ENCODE results near the gene KCNJ6.

Gene KCNJ6

DNA sequence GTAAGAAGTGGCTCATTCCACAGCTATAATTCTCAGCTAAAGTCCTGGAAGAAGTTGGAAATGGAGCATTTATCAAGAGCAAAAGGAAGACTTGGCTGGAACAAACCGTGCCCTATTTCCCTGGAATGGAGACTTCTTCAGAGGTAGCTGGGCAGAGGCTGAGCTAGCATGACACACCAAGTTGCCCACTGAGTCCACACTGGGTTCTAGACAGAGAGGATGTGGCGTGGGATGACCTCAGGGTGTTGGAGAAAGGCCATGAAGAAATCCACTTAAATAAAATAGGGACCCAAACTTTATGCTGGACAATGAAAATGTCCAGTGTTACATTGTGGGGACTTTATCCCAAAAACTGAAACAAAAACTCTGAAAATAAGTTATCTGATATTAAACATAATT is 116.2 kb downstream of the KCNJ6 start:
- H3K4me3 ChIP-seq (ENCODE audit: low read length), result no peak overlapping the region
- TF ChIP-seq ZNF274 (IDR thresholded peaks at IDR 0.05; ENCODE audit: low read depth, low read length), result no peak

DNA sequence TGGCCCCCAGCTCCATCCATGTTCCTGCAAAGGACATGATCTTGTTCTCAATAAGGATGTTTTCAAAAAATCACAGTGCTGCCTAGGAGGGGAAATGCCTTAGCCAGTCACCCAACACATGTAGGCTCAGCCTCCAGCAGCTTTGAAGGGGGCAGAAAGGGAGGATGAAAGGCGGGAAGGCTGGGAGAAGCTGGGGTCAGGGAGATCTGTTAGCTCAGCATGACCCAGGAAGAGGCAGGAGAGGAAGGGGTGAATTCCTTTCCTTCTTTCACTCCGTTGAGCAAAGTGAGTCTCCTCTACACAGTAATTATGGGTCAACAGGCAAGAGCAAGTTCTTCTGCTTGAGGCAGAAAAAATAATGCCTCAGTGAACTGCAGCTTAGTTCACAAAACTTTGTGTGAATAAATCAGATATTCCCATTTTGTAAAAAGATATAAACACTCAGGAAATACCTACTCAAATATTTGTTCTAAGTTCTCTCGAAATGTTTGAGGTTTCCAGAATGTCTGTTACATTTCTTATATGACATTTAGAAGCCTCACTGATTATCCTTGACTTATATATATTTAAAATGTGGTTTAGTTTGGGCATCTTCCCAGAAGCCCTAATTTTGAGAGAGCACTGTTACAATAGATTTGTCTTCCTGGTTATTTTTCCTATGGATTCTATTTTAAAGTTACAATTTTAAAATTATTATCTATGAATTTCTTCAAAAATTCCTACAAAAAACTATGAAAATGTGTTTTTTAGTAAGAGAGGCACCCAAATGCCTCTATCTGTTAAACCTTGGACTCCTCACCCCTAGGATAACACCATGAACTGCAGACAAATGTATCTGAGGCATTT is 116.8 kb downstream of the KCNJ6 start:
- H3K4me3 ChIP-seq (ENCODE audit: low read length), result no peak overlapping the region
- no peak for TF ChIP-seq ZNF274 (IDR thresholded peaks at IDR 0.05; ENCODE audit: low read depth, low read length)

DNA sequence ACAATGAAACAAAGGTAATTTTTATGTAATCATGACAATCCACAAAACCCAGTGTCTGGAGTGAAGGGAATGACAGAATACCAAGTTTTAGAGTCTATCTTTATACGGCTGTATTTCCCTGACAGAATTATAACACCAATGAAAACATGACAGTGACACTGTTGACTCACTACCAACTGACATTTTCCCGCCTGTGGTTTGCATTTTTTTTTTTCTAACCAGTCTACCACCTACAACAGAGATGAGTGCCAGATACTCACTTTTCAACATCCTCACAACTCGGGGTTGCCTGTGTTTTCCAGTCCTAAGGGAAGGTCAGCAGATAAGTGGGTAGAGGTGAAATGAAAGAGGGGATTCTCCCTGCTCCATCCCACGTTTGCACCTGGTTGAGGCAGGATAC is 118.9 kb downstream of the KCNJ6 start:
- TF ChIP-seq ZNF274 (IDR thresholded peaks at IDR 0.05; ENCODE audit: low read depth, low read length), result no peak
- no peak overlapping the region for H3K4me3 ChIP-seq (ENCODE audit: low read length)

DNA sequence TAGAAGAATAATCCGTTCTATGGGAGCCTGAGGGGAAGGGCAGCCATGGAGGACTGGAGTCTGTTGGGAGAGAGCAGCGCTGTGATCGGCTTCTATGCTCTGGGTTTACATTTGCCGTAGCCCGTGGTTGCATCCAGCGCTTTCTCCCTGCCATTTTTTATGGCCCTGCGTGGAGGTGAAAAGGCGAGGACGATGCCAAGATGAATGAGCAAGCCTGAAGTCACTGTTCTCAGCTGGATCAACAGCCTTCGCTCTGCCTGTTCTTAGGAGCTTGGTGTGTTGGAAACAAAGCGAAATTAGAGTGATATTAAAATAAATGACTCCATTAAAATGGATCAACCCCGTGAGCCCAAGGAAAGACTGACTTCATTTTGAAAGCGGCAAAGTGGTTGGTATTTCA is 120.2 kb downstream of the KCNJ6 start:
- TF ChIP-seq ZNF274 (IDR thresholded peaks at IDR 0.05; ENCODE audit: low read depth, low read length), result no peak
- H3K4me3 ChIP-seq (ENCODE audit: low read length), result no peak overlapping the region

DNA sequence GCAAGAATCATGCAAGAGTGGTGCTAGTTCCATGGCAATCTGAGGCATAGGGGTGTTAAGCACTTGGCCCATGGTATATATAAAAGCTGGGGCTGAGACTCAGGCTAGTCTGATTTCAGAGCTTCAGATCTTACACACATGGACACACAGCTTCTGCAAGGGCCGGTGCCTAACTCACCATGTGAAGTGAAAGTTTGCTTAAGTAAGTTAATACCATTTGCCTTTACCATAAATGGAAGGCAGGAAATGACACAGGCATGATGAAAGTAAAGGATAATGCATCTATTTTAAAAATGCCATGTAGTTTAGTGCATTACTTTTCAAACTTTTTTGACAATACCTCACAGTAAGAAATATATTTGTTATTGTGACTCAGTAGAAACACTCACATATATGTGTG is 122.6 kb downstream of the KCNJ6 start:
- no peak for TF ChIP-seq ZNF274 (IDR thresholded peaks at IDR 0.05; ENCODE audit: low read depth, low read length)
- no peak overlapping the region for H3K4me3 ChIP-seq (ENCODE audit: low read length)

DNA sequence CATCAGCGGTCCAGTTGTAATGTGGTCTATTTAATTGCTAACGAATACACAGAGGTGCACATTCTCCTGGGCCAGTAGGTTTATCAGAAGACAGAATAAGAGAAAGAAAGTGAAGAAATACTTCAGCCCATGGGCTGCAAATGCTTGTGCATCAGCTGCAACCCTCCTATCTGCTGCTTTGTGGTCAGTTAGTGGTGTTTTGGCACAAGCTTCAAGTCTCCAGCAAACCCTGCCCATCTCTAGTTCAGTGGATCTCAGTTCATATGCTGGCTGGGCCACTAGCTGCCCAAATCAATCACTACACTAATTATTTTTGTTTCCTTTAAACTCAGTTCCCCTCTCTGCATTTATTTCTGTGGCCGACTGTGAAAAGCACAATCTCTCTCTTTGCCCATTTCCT is 124.2 kb downstream of the KCNJ6 start:
- TF ChIP-seq ZNF274 (IDR thresholded peaks at IDR 0.05; ENCODE audit: low read depth, low read length), result no peak
- H3K4me3 ChIP-seq (ENCODE audit: low read length), result no peak overlapping the region

DNA sequence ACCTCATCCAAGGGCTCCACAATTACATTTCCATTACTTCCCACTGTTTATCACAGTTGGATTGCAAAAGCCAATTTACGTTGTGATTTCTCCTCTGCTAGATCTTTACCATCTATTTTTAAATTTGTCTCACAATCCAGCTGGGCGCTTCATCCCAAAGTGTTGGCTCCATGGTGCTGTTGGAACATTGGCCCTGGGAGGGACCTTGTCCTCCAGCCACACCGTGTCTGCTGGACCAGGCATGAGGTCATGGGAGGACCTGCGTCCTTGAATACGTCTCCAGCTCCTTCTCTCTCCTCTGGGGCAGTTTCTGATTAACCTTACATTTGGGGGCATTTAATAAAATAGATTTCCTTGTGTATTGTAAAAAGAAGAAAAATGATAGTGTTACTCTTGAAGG is 125.4 kb downstream of the KCNJ6 start:
- no peak for TF ChIP-seq ZNF274 (IDR thresholded peaks at IDR 0.05; ENCODE audit: low read depth, low read length)
- H3K4me3 ChIP-seq (ENCODE audit: low read length), result no peak overlapping the region

DNA sequence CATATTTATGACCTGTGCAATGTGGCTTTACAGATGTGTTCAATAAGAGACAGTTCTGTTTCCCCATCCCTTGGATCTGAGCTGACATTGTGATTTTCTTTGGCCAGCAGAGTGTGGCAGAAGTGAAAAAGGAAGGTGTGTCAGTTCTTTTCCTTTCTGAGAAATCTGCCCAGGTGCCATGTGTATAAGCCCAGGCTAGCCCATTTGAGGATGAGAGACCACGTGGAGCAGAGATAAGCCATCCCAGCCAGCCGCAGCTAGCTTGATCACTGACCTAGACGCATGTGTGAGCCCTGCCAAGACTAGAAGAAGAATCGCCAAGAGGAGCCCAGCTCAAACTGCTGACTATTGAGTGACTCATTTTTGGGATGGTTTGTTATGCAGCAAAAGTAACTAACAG is 127.8 kb downstream of the KCNJ6 start:
- no peak for TF ChIP-seq ZNF274 (IDR thresholded peaks at IDR 0.05; ENCODE audit: low read depth, low read length)
- H3K4me3 ChIP-seq (ENCODE audit: low read length), result no peak overlapping the region

DNA sequence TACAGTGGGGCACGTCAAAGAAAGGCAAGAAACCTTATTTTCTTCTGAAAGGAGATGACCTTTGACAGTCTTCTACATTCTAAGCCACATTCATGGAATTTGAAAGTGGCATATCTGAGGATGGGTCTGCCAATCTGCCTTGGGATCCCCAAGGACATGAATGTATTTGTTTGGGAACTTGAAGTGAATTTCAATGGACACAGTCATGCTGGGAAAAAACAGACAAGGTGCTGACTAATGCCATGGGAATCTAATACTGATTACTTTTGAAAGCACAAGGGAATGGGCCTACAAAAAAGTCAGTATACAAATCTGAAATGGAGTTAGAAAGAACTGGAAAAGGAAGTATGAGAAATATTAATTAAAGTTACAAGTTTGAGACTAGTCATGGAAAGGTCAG is 128.8 kb downstream of the KCNJ6 start:
- H3K4me3 ChIP-seq (ENCODE audit: low read length), result no peak overlapping the region
- no peak for TF ChIP-seq ZNF274 (IDR thresholded peaks at IDR 0.05; ENCODE audit: low read depth, low read length)

DNA sequence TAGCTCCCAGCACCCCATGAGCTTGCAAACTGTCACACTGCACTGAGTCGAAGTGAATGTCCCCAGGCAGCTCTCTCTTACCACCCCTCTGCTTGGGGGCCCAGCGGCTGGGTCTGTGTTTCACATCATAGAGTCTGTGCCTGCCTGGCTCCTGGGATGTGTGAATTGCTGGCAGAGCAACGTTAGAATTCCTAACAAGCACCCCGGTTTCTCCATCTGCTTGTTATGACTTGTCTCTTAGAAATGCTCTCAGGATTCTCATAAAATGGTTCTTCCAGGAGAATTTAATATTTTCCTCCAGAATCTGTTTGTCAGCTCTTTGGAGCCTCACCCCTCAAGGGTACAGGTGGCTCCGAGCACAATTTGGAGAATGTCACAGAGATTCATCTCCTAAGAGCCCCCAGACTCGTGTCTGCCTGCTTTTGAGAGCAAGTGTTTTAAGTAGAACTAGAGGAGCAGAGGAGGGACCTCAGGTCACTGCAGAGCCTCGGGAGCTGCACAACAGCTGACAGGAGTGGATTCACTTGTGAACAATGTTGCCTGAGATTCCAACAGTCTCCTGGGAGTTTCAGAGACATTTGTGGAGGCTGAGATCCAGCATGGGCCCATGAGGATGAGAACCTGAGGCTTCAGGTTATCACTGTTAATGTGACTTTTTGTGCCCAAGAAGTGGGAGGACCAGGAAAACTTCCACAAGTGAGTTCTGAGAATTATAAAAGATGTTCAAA is 131.5 kb downstream of the KCNJ6 start:
- no peak overlapping the region for H3K4me3 ChIP-seq (ENCODE audit: low read length)
- no peak for TF ChIP-seq ZNF274 (IDR thresholded peaks at IDR 0.05; ENCODE audit: low read depth, low read length)

DNA sequence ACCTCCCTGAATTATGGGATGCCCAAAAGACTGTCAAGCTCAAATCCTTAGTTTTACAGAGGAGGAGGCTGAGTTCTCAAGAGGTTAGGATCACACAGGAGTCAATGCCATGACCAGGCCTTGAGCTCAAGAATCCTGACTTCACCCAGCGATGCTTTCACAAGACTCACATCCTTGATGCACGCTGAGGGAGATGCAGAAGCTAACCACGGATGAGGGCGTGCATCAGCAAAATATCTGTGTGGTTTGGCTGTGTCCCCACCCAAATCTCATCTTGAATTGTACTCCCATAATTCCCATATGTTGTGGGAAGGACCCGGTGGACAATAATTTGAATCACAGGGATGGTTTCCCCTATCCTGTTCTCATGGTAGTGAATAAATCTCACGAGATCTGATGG is 133.2 kb downstream of the KCNJ6 start:
- H3K4me3 ChIP-seq (ENCODE audit: low read length), result no peak overlapping the region
- no peak for TF ChIP-seq ZNF274 (IDR thresholded peaks at IDR 0.05; ENCODE audit: low read depth, low read length)

DNA sequence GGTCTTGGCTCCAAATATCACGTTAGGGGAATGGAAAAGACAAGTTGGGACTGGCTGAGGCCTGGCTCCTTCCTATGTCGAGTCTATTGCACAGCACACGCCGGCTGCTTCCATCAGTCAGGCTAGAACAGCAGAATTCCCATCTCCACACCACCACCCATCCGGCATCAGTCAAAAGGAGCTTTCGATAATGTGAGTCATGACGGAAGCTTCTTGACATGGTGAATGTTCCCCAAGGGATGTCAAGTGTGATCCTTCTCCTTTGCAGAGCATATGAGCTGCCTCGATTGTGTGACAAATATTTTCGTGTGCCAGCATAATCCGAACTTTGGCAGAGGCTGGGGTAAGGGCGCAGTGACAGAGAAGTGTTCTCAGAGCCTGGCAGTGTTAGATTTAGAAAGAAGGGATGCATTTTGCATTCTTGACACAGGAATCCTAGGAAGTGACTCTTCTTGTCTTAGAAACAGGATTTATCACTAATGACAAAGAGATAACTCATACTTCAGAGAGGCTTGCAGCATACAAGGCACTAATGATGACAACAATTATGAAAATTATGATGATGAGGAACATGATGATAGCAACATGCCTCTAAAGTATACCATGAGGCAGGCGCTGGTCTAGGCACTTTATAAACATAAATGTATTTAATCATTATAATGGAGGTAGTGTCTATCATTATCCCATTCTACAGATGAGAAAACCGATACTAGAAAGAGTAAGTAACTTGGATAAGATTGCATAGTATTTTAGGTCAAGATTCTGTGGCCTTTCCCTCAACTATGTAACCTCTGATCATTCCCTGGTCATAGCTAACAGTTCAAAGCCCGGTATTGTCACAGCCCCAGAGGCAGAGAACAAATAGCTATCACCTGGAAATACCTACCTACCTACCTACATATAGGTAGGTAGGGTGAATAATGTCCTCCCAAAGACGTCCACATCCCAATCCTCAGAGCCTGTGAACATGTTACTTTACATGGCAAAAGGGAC is 135.0 kb downstream of the KCNJ6 start:
- no peak overlapping the region for H3K4me3 ChIP-seq (ENCODE audit: low read length)
- TF ChIP-seq ZNF274 (IDR thresholded peaks at IDR 0.05; ENCODE audit: low read depth, low read length), result no peak

DNA sequence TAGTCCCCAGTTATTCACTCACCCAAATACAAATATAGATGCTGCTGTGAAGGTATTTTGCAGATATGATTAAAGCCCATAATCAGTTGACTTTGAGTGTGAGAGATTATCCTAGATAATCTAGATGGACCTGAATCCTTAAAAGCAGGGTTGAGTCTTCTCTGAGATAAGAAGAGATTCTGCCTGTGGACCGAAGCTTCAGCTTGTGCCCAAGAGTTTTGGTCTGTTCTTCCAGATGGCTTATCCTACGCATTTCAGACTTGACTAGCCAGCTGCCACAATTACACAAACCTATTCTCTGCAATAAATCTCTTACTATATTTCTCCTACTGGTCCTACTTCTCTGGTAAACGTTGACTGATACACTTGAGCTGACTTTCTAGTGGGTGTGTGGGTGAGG is 145.1 kb downstream of the KCNJ6 start:
- TF ChIP-seq ZNF274 (IDR thresholded peaks at IDR 0.05; ENCODE audit: low read depth, low read length), result no peak
- no peak overlapping the region for H3K4me3 ChIP-seq (ENCODE audit: low read length)

DNA sequence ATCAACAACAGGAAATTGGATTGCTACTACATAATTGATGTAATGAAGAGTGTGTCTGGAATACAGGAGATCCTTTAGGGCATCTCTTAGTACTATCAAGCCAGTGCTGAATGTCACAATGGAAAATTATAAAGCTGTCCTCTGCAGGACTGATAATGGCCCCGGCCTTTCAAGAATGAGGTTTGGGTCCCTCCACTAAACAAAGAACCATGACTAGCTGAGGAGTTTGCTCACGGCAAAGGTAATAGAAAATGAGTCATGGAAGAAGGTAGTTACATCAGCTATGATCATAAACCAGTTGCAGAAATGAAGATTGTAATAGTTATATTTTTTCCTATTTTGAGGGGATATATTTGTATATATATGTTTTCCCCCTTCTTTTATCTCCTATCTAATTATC is 145.8 kb downstream of the KCNJ6 start:
- no peak for TF ChIP-seq ZNF274 (IDR thresholded peaks at IDR 0.05; ENCODE audit: low read depth, low read length)
- no peak overlapping the region for H3K4me3 ChIP-seq (ENCODE audit: low read length)

Data from GM08714 (cell line).